GM21526 (cell line): ENCODE measurements around the gene PAN3.

Source experiments
- ATAC-seq: cut with Tn5 transposase; IDR thresholded peaks from one replicate; pipeline ENCODE4 v1.9.1; 2021; ENCODE audit warnings: moderate library complexity; ENCODE audit not compliant: unreplicated experiment, low FRiP score

The PAN3 gene

DNA sequence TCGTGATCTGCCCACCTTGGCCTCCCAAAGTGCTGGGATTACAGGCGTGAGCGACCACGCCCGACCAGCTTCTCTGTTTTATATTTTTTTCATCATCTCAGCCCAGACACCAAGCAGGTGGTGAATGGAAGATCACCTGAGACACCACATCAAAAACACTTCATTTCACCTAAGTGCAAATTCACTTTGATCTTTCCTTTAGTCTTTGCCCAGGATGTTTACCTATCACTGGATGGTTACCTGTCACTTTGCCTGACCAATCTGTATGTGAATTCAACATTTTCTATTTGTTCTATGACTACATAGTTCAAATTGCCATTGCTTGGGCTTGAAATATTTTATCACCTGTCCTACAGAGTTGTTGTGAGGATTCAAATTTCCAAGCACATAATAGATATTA lies 65.7 kb downstream of the PAN3 start:
- ATAC-seq, result no peak

DNA sequence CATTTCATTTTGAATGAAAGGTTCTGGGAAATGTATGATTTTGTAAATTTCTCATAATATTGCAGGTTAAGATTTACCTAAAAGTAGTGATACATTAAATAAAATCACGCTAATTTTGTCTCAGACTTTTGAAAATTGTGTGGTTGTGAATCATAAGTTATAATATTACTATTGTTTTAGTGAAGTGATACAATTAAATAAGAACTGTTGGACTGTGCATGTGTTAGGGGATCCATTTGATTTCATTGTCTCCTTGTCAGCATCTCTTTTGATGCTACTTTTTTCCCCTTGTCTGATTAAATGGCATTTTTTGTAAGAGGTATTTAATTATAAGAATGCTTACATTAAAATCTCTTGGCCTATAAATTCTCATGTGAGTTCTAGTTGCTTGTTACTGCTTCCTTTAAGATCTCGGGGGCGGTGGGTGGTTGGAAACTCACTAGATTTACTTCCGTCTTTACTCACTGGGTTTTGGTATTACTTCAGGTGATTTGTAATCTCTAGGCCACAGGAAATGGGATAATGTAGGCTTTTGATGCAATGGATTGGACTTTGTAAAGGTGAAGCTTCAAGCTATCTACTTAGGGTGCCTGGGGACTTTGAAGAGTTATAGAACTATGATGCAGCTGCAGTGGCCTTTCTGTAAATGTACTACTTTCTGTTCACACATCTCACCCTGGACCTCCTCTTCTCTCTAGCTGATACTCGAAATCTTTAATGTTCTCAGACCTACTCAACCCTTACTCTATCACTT lies 66.5 kb downstream of the PAN3 start:
- no peak for ATAC-seq

DNA sequence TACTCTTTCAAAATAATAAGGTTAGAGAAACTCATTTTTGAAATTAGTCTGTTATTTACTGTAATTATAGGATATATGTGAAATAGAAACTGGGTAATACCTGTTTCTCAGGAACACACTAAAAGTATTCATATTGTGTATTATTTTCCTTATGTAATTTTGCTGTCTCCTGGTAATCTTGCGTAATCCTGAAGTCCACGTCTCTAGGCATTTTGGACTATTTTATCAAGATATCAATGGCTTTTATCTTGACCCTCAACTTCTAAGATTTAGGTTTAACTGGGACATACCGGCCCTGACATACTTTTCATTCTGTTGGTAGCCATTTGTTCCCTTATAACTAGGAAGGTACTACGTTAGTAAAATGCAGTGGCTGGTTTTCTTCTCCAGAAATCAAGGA lies 80.3 kb downstream of the PAN3 start:
- no peak for ATAC-seq

DNA sequence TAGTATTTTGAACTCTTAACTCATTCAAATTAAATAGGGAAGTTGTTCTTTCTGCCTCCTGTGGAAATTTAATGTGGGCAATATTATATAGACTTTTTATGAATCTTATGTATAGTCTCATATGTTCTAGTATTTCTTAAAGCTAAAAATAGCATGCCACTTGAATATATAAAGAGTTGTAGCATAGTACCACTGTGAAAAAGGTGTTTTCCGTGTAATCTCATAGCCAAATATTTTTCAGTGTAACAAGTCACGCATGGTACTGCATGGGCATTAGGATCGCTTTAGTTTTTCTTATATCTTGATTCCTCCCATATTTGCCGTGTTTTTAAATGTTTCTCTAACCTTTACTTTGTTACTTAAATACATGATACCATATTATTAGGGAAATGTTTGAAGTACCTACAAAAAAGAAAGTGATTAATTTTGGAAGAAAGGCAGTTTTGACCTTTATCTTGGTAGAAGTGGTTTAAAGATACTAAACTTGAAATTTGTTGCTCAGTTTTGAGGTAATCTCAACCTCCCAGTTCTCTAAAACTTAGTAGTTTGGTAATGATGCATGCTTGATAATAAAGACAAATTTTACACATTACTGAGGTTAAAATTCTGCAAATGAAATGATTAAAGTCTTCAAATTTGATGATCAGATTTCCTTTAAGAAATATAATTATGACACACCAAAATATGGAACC lies 81.2 kb downstream of the PAN3 start:
- no peak for ATAC-seq

DNA sequence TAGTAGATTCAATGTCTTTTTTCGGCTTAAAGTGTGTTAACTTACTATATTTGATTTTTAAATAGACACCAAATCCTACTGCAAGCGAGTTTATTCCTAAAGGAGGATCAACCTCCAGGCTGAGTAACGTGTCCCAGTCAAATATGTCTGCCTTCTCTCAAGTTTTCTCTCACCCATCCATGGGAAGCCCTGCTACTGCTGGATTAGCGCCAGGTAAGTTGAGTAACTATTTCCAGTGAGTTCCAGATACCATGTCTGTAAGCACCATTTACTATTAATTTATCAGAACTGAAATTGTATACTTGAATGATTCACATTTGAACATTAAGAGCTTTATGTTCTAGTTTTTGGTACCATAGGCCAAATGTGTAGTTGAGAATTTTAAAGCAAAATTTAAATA lies 81.8 kb downstream of the PAN3 start:
- ATAC-seq, result no peak

DNA sequence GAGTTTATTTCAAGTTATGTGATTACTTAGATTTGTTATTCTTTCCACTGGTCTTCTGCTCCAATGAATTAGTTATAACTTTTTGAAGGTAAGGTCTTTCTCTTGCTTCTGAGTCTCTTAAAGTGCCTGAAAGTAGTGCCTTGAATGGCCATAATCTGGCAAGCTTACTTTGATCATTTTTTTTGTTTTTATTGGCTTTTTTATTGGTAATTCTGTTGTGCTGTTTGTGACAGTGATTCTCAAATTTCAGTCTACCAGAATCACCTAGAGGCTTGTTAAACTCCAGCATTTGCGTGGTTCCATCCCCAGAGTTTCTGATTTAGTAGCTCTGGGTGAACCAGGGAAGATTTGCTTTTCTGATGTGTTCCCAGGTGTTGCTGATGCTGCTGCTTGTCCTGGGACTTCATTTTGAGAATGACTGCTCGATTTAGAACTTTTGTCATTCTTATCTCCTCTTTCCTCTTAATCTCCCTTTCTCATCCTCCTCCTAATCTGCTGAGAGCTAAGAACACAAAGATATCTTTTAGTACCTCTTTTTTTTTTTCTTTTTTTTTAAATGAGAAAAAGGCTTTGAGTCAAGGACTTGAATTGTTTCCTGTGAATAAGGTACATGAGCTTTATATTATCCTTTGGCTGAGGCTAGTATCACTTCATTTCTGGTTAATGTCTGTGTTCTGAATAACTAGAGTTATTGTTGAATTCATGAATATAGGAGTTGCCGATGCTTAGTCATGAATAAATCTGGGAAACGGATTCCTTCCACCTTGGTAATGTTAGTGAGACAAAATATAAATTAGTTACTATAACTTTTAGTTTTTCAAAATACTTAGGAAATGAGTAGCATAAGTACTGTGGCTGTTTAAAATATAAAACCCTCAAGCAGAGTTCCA lies 91.4 kb downstream of the PAN3 start:
- no peak for ATAC-seq

DNA sequence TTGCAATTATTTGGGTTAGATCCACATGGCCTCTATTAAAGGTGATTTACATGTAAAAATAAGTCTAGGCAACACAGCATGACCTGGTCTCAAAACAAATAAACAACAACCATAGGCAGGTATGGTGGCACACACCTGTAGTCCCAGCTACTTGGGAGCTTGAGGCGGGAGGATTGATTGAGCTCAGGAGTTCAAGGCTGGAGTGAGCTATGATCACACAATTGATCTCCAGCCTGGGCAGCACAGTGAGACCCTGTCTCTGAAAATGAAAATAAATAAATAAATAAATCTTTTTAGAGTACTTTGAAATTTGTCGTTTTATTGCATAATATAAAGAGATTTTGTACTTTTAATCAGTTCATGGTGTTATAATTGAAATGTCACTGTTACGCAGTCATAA lies 93.3 kb downstream of the PAN3 start:
- ATAC-seq, result no peak

DNA sequence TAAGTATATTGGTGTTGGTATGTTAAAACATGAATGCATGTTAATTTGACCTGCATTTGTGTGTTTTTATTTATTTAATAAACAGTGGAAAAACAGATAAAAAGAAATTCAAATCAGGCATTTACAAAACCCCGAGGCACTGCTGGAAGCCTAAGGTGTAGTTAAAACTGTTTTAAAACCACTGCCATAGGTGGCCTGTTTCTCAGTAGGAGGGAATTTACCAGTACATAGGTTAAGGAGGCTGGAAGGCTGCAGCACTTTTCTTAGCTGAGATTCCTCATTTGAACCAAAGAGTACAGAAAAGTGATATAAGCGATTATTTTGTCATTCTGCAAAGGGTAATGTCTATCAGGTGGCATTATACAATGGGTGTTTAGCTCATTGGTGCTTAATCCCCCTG lies 99.6 kb downstream of the PAN3 start:
- no peak for ATAC-seq

DNA sequence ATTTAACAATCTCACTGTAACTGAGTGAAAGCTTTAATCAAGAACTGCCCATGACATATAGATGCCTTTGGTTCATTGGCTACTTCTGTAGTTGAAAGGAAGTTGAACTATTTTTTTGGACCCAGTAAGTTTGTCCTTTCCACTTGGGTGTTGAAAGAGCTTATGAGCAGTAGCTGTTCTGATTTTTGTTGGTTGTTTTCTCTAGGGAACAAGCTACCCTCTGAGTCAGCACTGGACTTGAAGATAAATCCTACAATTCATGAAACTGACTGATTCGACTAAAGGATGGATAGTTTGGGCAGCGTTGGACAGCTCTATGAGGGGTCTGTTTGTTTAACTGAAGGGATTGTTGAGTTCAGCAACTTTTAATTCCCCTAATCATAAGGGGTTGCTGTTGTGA lies 101.0 kb downstream of the PAN3 start:
- ATAC-seq, result no peak

DNA sequence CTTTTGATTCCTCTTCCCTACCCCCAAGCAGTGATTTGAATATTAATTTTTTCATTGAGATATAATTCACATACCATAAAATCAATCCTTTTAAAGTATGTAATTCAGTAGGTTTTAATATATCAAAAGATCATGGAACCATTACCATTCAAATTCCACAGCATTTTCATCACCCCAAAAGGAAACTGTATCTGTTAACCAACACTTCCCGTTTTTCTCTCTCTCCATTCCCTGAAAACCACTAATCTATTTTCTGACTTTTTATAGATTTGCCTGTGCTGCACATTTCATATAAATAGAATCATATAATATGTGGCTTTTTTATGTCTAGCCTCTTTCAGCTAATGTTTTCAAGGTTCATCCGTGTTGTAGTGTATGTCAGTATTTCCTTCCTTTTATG lies 107.1 kb downstream of the PAN3 start:
- no peak for ATAC-seq

DNA sequence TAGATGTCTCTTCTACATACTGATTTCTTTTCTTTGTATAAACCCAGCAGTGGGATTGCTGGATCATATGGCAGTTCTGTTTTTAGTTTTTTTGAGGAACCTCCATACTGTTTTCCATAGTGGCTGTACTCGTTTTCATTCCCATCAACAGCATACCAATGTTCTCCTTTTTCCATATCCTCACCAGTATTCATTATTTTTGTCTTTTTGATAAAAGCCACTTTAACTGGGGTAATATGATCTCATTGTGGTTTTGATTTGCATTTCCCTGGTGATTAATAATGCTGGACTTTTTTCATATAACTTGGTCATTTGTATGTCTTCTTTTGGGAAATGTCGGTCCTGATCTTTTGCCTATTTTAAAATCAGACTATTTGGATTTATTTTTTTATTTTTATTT lies 108.5 kb downstream of the PAN3 start:
- no peak for ATAC-seq

DNA sequence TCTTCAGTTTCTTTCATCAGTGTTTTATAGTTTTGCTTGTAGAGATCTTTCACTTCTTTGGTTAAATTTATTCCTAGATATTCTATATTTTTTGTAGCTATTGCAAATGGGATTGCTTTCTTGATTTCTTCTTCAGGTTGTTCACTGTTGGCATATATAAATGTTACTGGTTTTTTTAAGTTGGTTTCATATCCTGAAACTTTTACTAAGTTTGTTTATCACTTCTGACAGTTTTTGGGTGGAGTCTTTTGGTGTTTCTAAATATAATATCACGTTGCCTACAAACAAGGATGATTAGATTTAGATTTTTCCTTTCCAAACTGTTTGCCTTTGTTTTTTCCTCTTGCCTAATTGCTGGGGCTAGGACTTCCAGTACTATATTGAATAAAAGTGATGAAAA lies 109.7 kb downstream of the PAN3 start:
- no peak for ATAC-seq

DNA sequence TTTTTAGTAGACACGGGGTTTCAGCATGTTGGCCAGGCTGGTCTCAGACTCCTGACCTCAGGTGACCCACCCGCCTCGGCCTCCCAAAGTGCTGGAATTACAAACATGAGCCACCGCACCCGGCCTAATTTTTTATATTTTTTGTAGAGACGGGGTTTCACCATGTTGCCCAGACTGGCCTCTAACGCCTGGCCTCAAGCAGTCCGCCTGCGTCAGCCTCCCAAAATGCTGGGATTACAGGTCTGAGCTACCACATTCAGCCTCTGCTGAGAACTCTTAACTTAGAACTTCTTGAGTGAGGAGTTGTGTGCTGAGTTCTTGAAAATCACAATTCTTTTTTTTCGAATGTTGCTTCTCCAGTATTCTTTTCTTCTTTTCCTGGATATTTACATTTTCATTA lies 112.2 kb downstream of the PAN3 start:
- no peak for ATAC-seq

DNA sequence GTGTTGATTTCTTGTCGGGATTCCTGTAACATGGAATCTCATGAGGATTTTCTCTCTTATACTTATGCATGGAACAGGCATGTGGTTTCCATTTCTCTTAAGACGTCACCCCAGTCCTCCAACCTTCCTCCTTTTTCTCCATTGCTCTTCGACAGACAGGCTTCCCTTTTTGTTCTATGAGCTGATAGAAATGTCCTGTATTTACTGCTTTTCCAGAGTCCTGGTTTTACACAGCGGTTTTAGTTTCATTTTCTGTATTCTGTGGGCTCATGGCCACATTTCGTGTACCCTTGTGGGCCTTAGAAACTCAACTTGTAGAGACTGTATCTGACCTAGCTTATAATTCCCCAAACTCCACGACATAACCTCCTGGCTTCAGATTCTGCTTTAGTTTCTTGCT lies 113.1 kb downstream of the PAN3 start:
- no peak for ATAC-seq

DNA sequence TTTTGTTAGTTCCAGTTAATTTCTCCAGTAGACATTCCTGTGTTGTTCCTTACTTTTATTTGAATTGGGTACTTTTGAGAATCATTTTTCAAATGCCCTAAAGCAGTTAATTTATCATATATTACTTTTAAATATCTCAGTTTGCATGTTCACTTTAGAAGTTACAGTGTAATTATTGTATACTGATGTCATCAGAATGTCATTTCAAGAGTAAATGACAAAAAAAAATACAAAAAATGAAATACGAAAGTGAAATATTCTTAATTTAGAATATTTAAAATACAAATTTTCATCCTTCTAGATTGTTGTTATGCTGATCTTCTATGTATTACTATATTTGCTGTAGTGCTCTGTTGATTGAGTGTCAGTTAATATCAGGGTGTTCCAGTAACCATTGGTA lies 114.2 kb downstream of the PAN3 start:
- ATAC-seq, result no peak

DNA sequence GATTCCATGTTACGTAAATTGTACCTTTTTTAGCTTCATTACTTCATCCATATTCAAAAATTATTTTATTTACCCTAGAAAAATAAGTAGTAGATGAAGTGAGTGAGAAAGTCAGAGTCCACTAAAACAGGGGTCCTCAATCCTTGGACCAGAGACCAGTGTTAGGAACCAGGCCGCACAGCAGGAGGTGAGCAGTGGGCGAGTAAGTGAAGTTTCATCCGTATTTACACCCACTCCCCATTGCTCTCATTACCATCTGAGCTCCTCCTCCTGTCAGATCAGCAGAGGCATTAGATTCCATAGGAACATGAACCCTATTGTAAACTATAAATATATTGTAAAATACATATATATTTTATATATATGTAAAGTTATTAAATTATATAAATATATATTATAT lies 119.0 kb downstream of the PAN3 start:
- no peak for ATAC-seq

DNA sequence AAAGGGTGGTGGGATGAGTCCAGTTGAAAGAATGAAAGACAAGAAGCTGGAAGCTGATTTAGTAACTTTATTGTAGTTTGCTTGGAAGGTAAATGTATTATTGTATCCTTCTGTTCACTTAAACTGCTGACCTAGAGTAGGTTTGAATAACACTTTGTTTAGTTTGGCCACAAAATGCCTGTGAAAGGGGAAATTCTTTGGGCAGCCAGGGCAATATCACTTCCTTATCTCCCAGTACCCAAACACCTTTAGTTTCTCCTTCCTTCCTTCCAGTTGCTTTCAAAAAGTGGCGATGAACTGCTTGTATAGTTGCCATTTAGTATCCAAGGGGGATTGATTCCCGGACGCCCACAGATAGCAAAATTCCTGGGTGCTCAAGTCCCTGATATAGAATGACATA lies 120.1 kb downstream of the PAN3 start:
- no peak for ATAC-seq

DNA sequence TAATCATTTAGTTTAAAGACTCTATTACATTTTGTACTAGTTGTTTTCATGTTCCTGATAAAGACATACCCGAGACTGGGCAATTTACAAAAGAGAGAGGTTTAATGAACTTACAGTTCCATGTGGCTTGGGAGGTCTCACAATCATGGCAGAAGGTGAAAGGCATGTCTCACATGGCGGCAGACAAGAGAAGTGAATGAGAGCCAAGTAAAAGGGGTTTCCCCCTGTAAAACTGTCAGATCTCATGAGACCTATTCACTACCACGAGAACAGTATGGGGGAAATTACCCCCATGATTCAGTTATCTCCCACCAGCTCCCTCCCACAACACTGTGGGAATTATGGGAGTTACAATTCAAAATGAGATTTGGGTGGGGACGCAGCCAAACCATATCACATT lies 129.2 kb downstream of the PAN3 start:
- ATAC-seq, result no peak

DNA sequence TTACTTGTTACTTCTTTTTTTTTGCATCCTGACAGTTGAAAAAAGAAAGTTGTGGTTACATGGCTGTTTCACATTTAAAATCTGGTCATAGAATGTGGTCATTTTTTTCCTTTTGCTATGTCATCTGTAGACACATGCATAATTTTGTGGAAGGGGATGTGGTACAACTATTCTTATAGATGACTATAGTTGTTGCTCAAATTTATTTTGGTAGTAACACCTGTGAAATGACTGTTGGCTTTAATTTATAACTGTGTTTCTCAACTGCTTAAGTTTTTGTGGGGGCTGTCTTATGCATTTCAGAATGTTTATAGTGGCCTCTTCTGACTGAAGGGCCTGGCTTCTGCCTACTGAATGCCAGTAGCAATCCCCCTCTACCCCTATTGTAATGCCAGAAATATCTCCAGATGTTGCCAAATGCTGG lies 130.5 kb downstream of the PAN3 start:
- ATAC-seq, result peak; percentile 93

DNA sequence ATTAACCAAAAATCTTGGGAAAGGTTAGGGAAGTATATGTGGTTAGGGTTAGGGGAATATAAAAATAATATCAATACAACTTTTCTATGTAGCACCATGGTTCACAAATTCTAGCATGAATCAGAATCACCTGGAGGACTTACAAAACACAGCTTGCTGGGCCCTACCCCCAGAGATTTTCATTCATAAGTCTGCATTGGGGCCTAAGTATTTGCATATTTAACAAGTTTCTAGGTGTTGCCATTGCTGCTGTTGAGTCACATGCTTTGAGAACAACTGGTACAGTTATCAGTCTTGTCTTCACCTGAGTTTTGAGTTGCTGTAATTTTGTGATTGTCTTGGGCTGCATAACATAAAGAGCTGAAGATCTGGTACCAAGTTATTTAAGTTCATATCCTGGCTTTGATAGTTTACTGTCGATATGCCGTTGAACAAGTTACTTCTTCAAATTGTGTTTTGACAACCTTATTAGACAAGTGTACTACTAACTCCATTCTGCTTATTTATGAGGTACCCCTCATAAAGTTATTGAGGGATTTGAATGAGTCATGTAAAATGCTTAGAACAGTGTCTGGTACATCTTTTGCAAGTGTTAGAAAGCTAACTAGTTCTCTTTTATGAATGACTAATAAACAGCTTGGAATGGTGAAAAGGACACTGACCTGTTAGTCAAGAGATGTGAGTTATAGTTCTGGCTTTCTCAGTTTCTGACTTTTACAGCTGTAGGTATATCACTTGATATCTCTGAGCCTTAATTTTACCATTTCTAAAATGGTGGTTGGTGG lies 132.9 kb downstream of the PAN3 start:
- no peak for ATAC-seq

DNA sequence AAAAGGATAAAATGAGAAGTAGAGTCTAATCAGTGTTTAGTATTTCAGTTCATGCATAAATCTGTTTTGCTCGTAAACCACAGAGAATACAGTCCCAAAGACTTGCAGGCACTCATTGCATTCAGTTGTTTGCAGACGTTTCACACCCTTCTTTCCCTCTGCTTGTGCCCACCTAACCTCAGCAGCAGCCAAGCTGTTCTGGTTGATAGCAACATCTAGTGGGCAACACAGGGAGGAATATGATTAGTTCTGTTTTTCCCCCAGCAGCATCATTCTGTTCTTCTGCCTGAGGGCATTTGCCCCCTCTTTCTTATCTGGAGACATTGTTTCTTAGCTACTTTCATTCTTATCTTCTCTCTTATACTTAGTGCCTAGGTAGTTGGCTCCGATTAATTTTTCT lies 135.6 kb downstream of the PAN3 start:
- no peak for ATAC-seq
